HFF-Myc (cell line): Measurements from ENCODE around the gene MRPL34.
A peak's percentile ranks its signal among the peaks of the same experiment; 100 is the strongest.

Experiments
- DNase-seq: peaks from one replicate; pipeline ENCODE4 v3.0.0-alpha.2; 2011; ENCODE audit warnings: low read depth; ENCODE audit errors: extremely low read depth
- H3K4me3 ChIP-seq: replicated peaks from 2 replicates; pipeline ENCODE4 v1.5.1; 2011; ENCODE audit warnings: low read depth, mild to moderate bottlenecking, control low read depth, low read length
- CTCF ChIP-seq: IDR thresholded peaks from 2 replicates; pipeline ENCODE4 v1.5.1; 2012; ENCODE audit warnings: mild to moderate bottlenecking, low read depth, low read length, control low read depth; ENCODE audit errors: missing control alignments

MRPL34 gene

GRCh38 chr19:17338433-17339078 lies 32.9 kb downstream of the MRPL34 start:
- TF ChIP-seq CTCF: no peak
- no peak for DNase-seq
- peak overlapping the region; percentile 66 for H3K4me3 ChIP-seq

- no peak overlapping the region for H3K4me3 ChIP-seq
- TF ChIP-seq CTCF: no peak
Observed at GRCh38 chr19:17339088-17339741, 33.5 kb downstream of the MRPL34 start.

GRCh38 chr19:17340302-17340870 lies 34.7 kb downstream of the MRPL34 start:
- DNase-seq: no peak
- TF ChIP-seq CTCF: no peak

More at GRCh38 chr19:17339088-17339741, 33.5 kb downstream of the MRPL34 start:
- DNase-seq: no peak

GRCh38 chr19:17340871-17341357 lies 35.2 kb downstream of the MRPL34 start:
- no peak for DNase-seq
- no peak overlapping the region for H3K4me3 ChIP-seq

More at GRCh38 chr19:17340302-17340870, 34.7 kb downstream of the MRPL34 start:
- no peak overlapping the region for H3K4me3 ChIP-seq

GRCh38 chr19:17341386-17341785 lies 35.7 kb downstream of the MRPL34 start:
- no peak for TF ChIP-seq CTCF
- DNase-seq: no peak
- H3K4me3 ChIP-seq: no peak overlapping the region

More at GRCh38 chr19:17340871-17341357, 35.2 kb downstream of the MRPL34 start:
- no peak for TF ChIP-seq CTCF

- no peak overlapping the region for H3K4me3 ChIP-seq
- no peak for TF ChIP-seq CTCF
- no peak for DNase-seq
Observed at GRCh38 chr19:17341845-17342244, 36.2 kb downstream of the MRPL34 start.
